H7 (cell line): ENCODE results near the gene TBX10. TPM values are rescaled to one million over a fixed set of nuclear protein-coding genes. Genes with fewer than 3 reads are reported as not detected.
"Not testable (repeated sequence)": the region's sequence is repeated elsewhere in the genome, so short reads cannot be mapped to it uniquely, and the experiment has no call there.

Experiments used
- DNase-seq: peaks from one replicate; pipeline ENCODE4 v3.0.0; 2012
- H3K27me3 ChIP-seq: 2 replicates; pipeline ENCODE4 v1.6.0; 2011; ENCODE audit warnings: mild to moderate bottlenecking, low read length; ENCODE audit not compliant: control insufficient read depth, insufficient read depth
- H3K36me3 ChIP-seq: replicated peaks from 2 replicates; pipeline ENCODE4 v1.5.1; 2011; ENCODE audit warnings: low read length; ENCODE audit not compliant: control insufficient read depth, insufficient read depth
- H3K4me3 ChIP-seq: 2 replicates; pipeline ENCODE4 v1.5.1; 2011; ENCODE audit warnings: low read depth, mild to moderate bottlenecking, control low read depth, low read length, moderate library complexity; ENCODE audit not compliant: insufficient read depth
- total RNA-seq: library from RNA; depleted of rRNA; stranded (reverse); fragments of >200 nt; shearing (Covaris generic); gene quantifications from 2 replicates; pipeline ENCODE4 v1.2.3, GENCODE V29; 2014; rRNA removed

The TBX10 gene
- total RNA-seq: 0.07 TPM in 1 of 2 replicates, not detected in the other

- Histone ChIP-seq H3K4me3 (no peak within 1 kb of the TSS), H3K36me3 (no peaks in the 10 kb centered on the region), H3K27me3 (peaks cover 9% of the 10 kb centered on the region)
- no peak for DNase-seq
Observed at GRCh38 chr11:67639438-67639859, at the start of gene TBX10. Gene TBX10 (minus strand): TSS chr11:67639763. CDS start chr11:67639472, 291 bp downstream.

- DNase-seq: no peak
- Histone ChIP-seq H3K27me3 (no peaks in the 10 kb centered on the region), H3K36me3 (no peaks in the 10 kb centered on the region), H3K4me3 (no peak overlapping the region)
Observed at GRCh38 chr11:67689178-67689577, 49.6 kb upstream of the TBX10 start.

- Histone ChIP-seq H3K36me3 (no peaks in the 10 kb centered on the region), H3K4me3 (no peak overlapping the region), H3K27me3 (no peaks in the 10 kb centered on the region)
- DNase-seq: no peak
Observed at GRCh38 chr11:67687986-67688385, 48.4 kb upstream of the TBX10 start.

- DNase-seq, H3K36me3 ChIP-seq, H3K27me3 ChIP-seq, H3K4me3 ChIP-seq: not testable (repeated sequence)
Observed at GRCh38 chr11:67685641-67686332, 46.2 kb upstream of the TBX10 start.

DNA sequence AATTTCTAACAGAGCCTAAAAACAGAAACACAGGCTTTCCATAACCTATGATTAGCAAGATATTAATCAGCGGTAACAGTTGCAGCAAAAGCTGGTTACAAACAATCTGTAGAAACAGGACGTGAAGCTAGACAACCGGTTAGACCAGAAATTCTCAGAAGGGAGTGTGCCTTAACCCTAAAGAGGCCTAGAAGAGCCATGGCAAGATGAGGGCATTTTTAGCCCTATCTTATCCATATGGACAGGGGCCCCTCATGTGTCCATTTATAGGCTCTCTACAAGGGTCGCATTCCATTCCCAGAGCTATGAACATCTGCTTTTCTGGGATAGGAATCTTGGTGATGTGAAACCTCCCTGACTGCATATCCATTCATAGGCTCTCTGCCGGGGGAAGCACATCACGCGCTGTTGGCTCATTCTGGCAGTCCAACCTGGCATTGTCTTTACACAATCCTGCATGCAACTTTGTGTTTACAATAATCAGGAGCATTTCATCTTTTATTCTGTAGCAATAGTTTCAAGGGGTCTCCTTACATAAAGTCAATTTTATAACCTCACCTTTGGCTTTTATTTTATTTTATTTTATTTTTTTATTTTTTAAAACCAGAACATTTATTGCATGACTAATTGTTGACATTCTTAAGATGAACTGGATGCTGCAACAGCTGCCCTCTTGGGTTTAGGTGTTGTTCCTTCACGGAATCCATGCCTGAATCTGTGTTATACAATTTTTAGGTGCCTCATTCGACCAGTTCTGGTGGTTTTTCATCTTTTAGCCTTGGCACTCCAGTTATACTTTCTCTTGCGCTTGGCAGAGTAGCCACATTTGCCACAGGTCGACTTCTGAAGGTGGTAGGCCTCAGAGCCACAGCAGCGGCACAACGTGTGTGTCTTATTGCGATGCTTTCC, 42.8 kb upstream of the TBX10 start:
- not testable (repeated sequence) for DNase-seq

DNA sequence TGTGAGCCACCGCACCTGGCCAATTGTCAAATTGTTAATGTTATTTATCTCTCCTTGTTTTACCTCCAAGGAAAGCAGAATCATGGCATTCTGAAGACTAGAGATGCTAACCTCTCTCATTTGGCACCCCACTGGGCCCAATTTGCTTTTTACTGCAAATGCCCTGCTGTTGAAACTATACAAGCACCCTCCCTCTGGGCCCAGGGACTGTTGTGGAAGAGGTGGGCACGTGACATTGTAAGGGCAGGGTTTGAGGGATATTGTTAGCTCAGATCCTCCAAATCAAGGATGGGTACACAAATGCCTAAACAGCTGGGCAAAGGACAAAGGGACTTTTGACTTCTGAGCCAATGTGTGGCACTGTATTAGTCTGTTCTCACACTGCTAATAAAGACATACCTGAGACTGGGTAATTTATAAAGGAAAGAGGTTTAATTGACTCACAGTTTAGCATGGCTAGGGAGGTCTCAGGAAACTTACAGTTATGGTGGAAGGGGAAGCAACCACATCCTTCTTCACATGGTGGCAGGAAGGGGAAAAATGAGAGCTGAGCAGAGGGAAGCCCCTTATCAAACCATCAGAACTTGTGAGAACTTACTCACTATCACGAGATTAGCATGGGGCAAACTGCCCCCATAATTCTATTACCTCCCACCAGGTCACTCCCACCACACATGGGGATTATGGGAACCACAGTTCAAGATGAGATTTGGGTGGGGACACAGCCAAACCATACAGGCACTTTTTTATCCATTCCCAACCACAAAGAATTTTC, 41.3 kb upstream of the TBX10 start:
- no peaks in the 10 kb centered on the region for H3K36me3 ChIP-seq
- no peaks in the 10 kb centered on the region for H3K27me3 ChIP-seq
- no peak overlapping the region for H3K4me3 ChIP-seq
- no peak for DNase-seq

More for the DNA sequence above, 42.8 kb upstream of the TBX10 start:
- H3K27me3 ChIP-seq, H3K36me3 ChIP-seq, H3K4me3 ChIP-seq: not testable (repeated sequence)

DNA sequence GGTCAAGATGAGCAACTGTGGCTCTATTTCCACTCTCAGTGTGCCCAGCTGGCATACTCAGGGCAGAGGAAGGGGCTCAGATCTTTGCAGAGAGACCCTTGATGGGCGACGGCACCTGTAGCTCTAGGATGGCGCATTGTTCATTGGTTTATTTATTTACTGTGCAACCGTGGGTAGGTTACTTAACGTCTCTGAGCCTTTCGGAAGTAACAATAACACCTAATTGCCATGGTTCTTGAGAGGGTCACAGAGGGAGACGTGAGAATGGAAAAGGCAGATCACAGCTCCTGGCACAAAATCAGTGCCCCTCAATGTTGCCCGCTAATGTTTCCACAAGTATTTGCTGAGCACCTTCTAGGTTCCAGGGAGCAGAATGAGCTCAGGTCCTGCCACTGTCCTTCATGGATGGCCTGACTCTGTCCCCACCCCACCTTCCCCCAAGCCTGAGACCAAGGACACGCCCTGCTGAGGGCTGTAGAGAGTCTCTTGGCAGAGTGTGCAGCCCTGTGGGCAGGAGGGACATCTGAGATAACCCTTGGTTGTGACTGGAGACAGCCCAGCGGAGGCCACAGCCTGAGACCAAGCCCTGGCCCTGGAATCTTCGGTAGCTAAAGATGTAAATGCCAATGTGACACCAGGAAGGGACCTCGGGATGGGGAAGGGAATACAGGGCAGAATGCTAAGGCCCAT, 35.6 kb upstream of the TBX10 start:
- H3K36me3 ChIP-seq: no peaks in the 10 kb centered on the region
- no peak for DNase-seq
- no peaks in the 10 kb centered on the region for H3K27me3 ChIP-seq
- H3K4me3 ChIP-seq: no peak overlapping the region

GRCh38 chr11:67674442-67674871, 34.9 kb upstream of the TBX10 start, which contains the start of gene ALDH3B2:
Gene ALDH3B2 (minus strand): TSS chr11:67674623. CDS start chr11:67666935, 7,688 bp downstream.
- Histone ChIP-seq H3K36me3 (no peaks in the 10 kb centered on the region), H3K27me3 (no peaks in the 10 kb centered on the region), H3K4me3 (no peak within 1 kb of the TSS)
- peak; percentile 56 for DNase-seq

GRCh38 chr11:67673902-67674301, 34.3 kb upstream of the TBX10 start:
- Histone ChIP-seq H3K4me3 (no peak overlapping the region), H3K36me3 (no peaks in the 10 kb centered on the region), H3K27me3 (no peaks in the 10 kb centered on the region)
- no peak for DNase-seq

DNA sequence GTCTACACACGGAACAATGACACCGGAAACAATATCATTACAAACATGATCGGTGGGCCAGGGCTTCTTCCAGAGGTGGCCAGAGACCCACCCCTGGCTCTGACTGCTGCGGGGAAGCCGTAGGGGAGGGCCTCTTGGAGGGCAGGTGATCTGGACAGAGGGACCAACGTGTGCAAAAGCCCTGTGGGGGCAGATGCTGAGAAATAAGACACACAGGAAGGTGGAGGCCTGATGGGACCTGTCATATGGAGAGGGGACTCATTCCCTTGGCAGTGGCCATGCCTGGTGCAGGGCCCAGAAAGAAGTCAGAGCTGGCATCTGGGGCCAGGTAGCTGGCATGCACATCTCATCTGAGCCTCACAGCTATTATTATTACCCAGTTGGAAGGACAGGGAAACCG, 33.8 kb upstream of the TBX10 start:
- no peak for DNase-seq
- Histone ChIP-seq H3K27me3 (no peaks in the 10 kb centered on the region), H3K36me3 (no peaks in the 10 kb centered on the region), H3K4me3 (no peak overlapping the region)

- peak; percentile 20 for DNase-seq
- H3K4me3 ChIP-seq: no peak overlapping the region
- H3K36me3 ChIP-seq: no peaks in the 10 kb centered on the region
- H3K27me3 ChIP-seq: no peaks in the 10 kb centered on the region
Observed at GRCh38 chr11:67671211-67671520, 31.6 kb upstream of the TBX10 start.

DNA sequence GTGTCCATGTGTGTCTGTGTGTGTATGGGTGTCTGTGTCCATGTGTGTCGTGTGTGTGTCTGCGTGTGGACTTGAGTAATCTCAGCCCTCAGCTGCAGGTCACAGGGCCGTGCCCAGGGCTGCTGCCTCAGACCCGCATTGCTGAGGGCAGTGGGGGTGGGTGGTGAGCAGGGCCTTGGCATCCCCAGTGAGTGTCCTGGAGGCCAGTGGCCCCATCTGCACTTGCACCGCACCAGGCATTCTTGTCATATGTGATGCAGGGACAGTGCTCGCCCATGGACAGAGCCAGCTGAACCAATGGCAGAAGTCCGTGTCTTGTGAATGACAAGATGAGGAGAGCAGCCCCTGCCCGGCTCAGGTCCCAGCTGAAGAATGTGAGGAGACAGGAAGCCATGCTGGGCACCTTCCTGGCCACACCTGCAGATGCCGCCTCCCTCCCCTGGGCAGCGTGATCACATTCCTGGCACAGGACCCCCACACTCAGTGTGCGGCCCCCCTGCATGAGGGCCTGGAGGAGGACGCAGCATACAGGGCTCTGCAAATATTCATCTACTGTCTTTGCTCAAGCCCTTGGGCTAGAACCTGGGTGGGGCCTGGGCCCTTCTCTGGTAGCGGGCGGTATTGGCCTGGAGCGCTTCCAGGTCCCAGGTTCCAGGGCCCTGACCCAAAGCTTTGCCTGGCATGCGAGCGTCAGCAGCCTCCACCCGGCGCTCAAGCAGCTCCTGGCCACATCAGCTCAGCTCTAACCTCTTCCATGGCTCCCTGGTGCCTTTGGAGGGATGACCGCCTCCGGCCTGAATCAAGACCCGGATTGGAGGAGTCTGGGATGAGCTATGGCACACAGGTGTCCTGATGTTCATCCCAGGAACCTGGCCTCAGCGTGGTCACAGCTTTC, 31.0 kb upstream of the TBX10 start:
- DNase-seq: peak; percentile 47
- Histone ChIP-seq H3K4me3 (no peak overlapping the region), H3K36me3 (no peaks in the 10 kb centered on the region), H3K27me3 (no peaks in the 10 kb centered on the region)

GRCh38 chr11:67668192-67668551, 28.6 kb upstream of the TBX10 start:
- H3K4me3 ChIP-seq: no peak overlapping the region
- peak; percentile 50 for DNase-seq
- no peaks in the 10 kb centered on the region for H3K27me3 ChIP-seq
- no peaks in the 10 kb centered on the region for H3K36me3 ChIP-seq
